HG02943 (cell line): ENCODE data around the gene RNU11.
A peak's percentile ranks its signal among the peaks of the same experiment; 100 is the strongest.
"Not testable (repeated sequence)": the region's sequence is repeated elsewhere in the genome, so short reads cannot be mapped to it uniquely, and the experiment has no call there.

Experiments used
- ATAC-seq: cut with Tn5 transposase; IDR thresholded peaks from one replicate; pipeline ENCODE4 v1.9.1; 2021; ENCODE audit warnings: mild to moderate bottlenecking, low read depth, moderate library complexity; ENCODE audit not compliant: unreplicated experiment

RNU11 gene

GRCh38 chr1:28656335-28656734 lies 7.9 kb downstream of the RNU11 start:
- ATAC-seq = no peak

- ATAC-seq = no peak
These were observed 15.6 kb downstream of the RNU11 start for GRCh38 chr1:28663871-28664470.

GRCh38 chr1:28666806-28667205 lies 18.4 kb downstream of the RNU11 start:
- no peak for ATAC-seq

- peak; percentile 60 for ATAC-seq
These were observed 20.0 kb downstream of the RNU11 start, which contains the start of gene GMEB1 for GRCh38 chr1:28668191-28668955. TSS of gene GMEB1 (plus strand) at chr1:28668784. CDS start at chr1:28683613, 14,829 bp downstream.

- peak; percentile 31 for ATAC-seq
These were observed 20.7 kb downstream of the RNU11 start for GRCh38 chr1:28668956-28669723.

- ATAC-seq = no peak
These were observed 22.9 kb downstream of the RNU11 start for GRCh38 chr1:28671254-28671780.

- ATAC-seq = not testable (repeated sequence)
These were observed 24.6 kb downstream of the RNU11 start for GRCh38 chr1:28672971-28673370.

- no peak for ATAC-seq
These were observed 27.5 kb downstream of the RNU11 start for GRCh38 chr1:28675924-28676257.

GRCh38 chr1:28680151-28680550 lies 31.8 kb downstream of the RNU11 start:
- ATAC-seq = no peak

- ATAC-seq = no peak
These were observed 34.4 kb downstream of the RNU11 start for GRCh38 chr1:28682840-28683239.

GRCh38 chr1:28684937-28685336 lies 36.5 kb downstream of the RNU11 start:
- no peak for ATAC-seq

- not testable (repeated sequence) for ATAC-seq
These were observed 43.2 kb downstream of the RNU11 start for GRCh38 chr1:28691627-28692026.
